ENCODE results near the gene MYO1H. TPM values are rescaled to one million over a fixed set of nuclear protein-coding genes. Genes with fewer than 3 reads are reported as not detected.

The MYO1H gene
- total RNA-seq, 2 donors from 2014 or later = not detected

GRCh38 chr12:109359131-109359690 is 11.5 kb downstream of the MYO1H start:
- no peak for ATAC-seq (replicated peaks in 1 of 2)
- peaks cover 13% of the 10 kb centered on the region for H3K4me1 Mint-ChIP-seq (ENCODE audit: low read depth)
- peaks cover 54% of the 10 kb centered on the region for H3K27me3 Mint-ChIP-seq (ENCODE audit: low read depth)
- no peak overlapping the region for H3K4me3 Mint-ChIP-seq
- no peak overlapping the region for H3K27ac Mint-ChIP-seq
- no peaks in the 10 kb centered on the region for H3K36me3 Mint-ChIP-seq (ENCODE audit: insufficient read depth in 2 of 2)
- no peak for DNase-seq
- no peaks in the 10 kb centered on the region for H3K9me3 Mint-ChIP-seq

- Mint-ChIP-seq H3K4me1 (ENCODE audit: low read depth) (no peaks in the 10 kb centered on the region), H3K27me3 (ENCODE audit: low read depth) (peaks cover 26% of the 10 kb centered on the region), H3K4me3 (no peak overlapping the region), H3K36me3 (ENCODE audit: insufficient read depth in 2 of 2) (no peaks in the 10 kb centered on the region), H3K27ac (no peak overlapping the region), H3K9me3 (no peaks in the 10 kb centered on the region)
- DNase-seq (no peak), ATAC-seq (replicated peaks in 1 of 2) (no peak)
Observed at GRCh38 chr12:109369831-109370230, 22.1 kb downstream of the MYO1H start.

GRCh38 chr12:109377139-109377685 is 29.5 kb downstream of the MYO1H start:
- ATAC-seq (replicated peaks in 1 of 2) (no peak), DNase-seq (no peak)
- H3K27me3 Mint-ChIP-seq (ENCODE audit: low read depth) = peaks cover 47% of the 10 kb centered on the region
- H3K9me3 Mint-ChIP-seq = no peaks in the 10 kb centered on the region
- peaks cover 5% of the 10 kb centered on the region for H3K4me1 Mint-ChIP-seq (ENCODE audit: low read depth)
- H3K4me3 Mint-ChIP-seq = no peak overlapping the region
- H3K36me3 Mint-ChIP-seq (ENCODE audit: insufficient read depth in 2 of 2) = no peaks in the 10 kb centered on the region
- no peak overlapping the region for H3K27ac Mint-ChIP-seq

GRCh38 chr12:109378569-109378968 is 30.9 kb downstream of the MYO1H start:
- H3K27ac Mint-ChIP-seq = no peak overlapping the region
- DNase-seq (no peak), ATAC-seq (replicated peaks in 1 of 2) (no peak)
- no peak overlapping the region for H3K4me3 Mint-ChIP-seq
- peaks cover 44% of the 10 kb centered on the region for H3K27me3 Mint-ChIP-seq (ENCODE audit: low read depth)
- no peaks in the 10 kb centered on the region for H3K9me3 Mint-ChIP-seq
- peaks cover 5% of the 10 kb centered on the region for H3K4me1 Mint-ChIP-seq (ENCODE audit: low read depth)
- H3K36me3 Mint-ChIP-seq (ENCODE audit: insufficient read depth in 2 of 2) = no peaks in the 10 kb centered on the region

GRCh38 chr12:109382031-109382430 is 34.3 kb downstream of the MYO1H start:
- H3K27ac Mint-ChIP-seq = no peak overlapping the region
- no peaks in the 10 kb centered on the region for H3K36me3 Mint-ChIP-seq (ENCODE audit: insufficient read depth in 2 of 2)
- DNase-seq (no peak), ATAC-seq (replicated peaks in 1 of 2) (no peak)
- H3K9me3 Mint-ChIP-seq = no peaks in the 10 kb centered on the region
- no peak overlapping the region for H3K4me3 Mint-ChIP-seq
- peaks cover 5% of the 10 kb centered on the region for H3K4me1 Mint-ChIP-seq (ENCODE audit: low read depth)
- H3K27me3 Mint-ChIP-seq (ENCODE audit: low read depth) = peaks cover 44% of the 10 kb centered on the region

GRCh38 chr12:109383240-109383639 is 35.5 kb downstream of the MYO1H start:
- H3K9me3 Mint-ChIP-seq = no peaks in the 10 kb centered on the region
- peaks cover 40% of the 10 kb centered on the region for H3K27me3 Mint-ChIP-seq (ENCODE audit: low read depth)
- peaks cover 5% of the 10 kb centered on the region for H3K4me1 Mint-ChIP-seq (ENCODE audit: low read depth)
- H3K36me3 Mint-ChIP-seq (ENCODE audit: insufficient read depth in 2 of 2) = peaks cover 0 to 1% of the 10 kb centered on the region in 2 donors
- H3K4me3 Mint-ChIP-seq = no peak overlapping the region
- no peak overlapping the region for H3K27ac Mint-ChIP-seq
- ATAC-seq (replicated peaks in 1 of 2) (no peak), DNase-seq (no peak)

- DNase-seq (peak in 1 of 2 donors; percentile 5), ATAC-seq (replicated peaks in 1 of 2) (peak; percentile 36 to 37)
- peaks cover 24% of the 10 kb centered on the region for H3K27me3 Mint-ChIP-seq (ENCODE audit: low read depth)
- no peaks in the 10 kb centered on the region for H3K4me1 Mint-ChIP-seq (ENCODE audit: low read depth)
- H3K4me3 Mint-ChIP-seq = no peak overlapping the region
- no peak overlapping the region for H3K27ac Mint-ChIP-seq
- H3K36me3 Mint-ChIP-seq (ENCODE audit: insufficient read depth in 2 of 2) = peaks cover 0 to 1% of the 10 kb centered on the region in 2 donors
- H3K9me3 Mint-ChIP-seq = no peaks in the 10 kb centered on the region
Observed at GRCh38 chr12:109385339-109386058, 37.8 kb downstream of the MYO1H start.

- Mint-ChIP-seq H3K27me3 (ENCODE audit: low read depth) (peaks cover 23% of the 10 kb centered on the region), H3K36me3 (ENCODE audit: insufficient read depth in 2 of 2) (peaks cover 0 to 1% of the 10 kb centered on the region in 2 donors), H3K4me3 (no peak overlapping the region), H3K9me3 (no peaks in the 10 kb centered on the region), H3K27ac (no peak overlapping the region), H3K4me1 (ENCODE audit: low read depth) (no peaks in the 10 kb centered on the region)
- ATAC-seq (replicated peaks in 1 of 2) (no peak), DNase-seq (no peak)
Observed at GRCh38 chr12:109386059-109386433, 38.3 kb downstream of the MYO1H start.

GRCh38 chr12:109387425-109388166 is 39.9 kb downstream of the MYO1H start:
- no peak overlapping the region for H3K4me3 Mint-ChIP-seq
- peaks cover 36% of the 10 kb centered on the region for H3K27me3 Mint-ChIP-seq (ENCODE audit: low read depth)
- ATAC-seq (replicated peaks in 1 of 2) = no peak

GRCh38 chr12:109388167-109388563 is 40.5 kb downstream of the MYO1H start:
- peaks cover 0 to 1% of the 10 kb centered on the region in 2 donors for H3K36me3 Mint-ChIP-seq (ENCODE audit: insufficient read depth in 2 of 2)
- H3K27ac Mint-ChIP-seq = no peak overlapping the region
- DNase-seq = no peak
- no peak for ATAC-seq (replicated peaks in 1 of 2)
- H3K27me3 Mint-ChIP-seq (ENCODE audit: low read depth) = peaks cover 37% of the 10 kb centered on the region
- no peaks in the 10 kb centered on the region for H3K4me1 Mint-ChIP-seq (ENCODE audit: low read depth)
- no peaks in the 10 kb centered on the region for H3K9me3 Mint-ChIP-seq
- H3K4me3 Mint-ChIP-seq = no peak overlapping the region

More at GRCh38 chr12:109387425-109388166, 39.9 kb downstream of the MYO1H start:
- Mint-ChIP-seq H3K27ac (no peak overlapping the region), H3K9me3 (no peaks in the 10 kb centered on the region), H3K4me1 (ENCODE audit: low read depth) (no peaks in the 10 kb centered on the region), H3K36me3 (ENCODE audit: insufficient read depth in 2 of 2) (peaks cover 0 to 1% of the 10 kb centered on the region in 2 donors)
- peak in 1 of 2 donors; percentile 3 for DNase-seq

- no peak for ATAC-seq (replicated peaks in 1 of 2)
- Mint-ChIP-seq H3K4me3 (no peak overlapping the region), H3K9me3 (no peaks in the 10 kb centered on the region), H3K36me3 (ENCODE audit: insufficient read depth in 2 of 2) (peaks cover 0 to 1% of the 10 kb centered on the region in 2 donors), H3K27ac (no peak overlapping the region), H3K27me3 (ENCODE audit: low read depth) (peaks cover 37% of the 10 kb centered on the region), H3K4me1 (ENCODE audit: low read depth) (no peaks in the 10 kb centered on the region)
- no peak for DNase-seq
Observed at GRCh38 chr12:109389146-109389545, 41.4 kb downstream of the MYO1H start.

GRCh38 chr12:109393437-109394345 is 46.0 kb downstream of the MYO1H start:
- Mint-ChIP-seq H3K9me3 (no peaks in the 10 kb centered on the region), H3K4me1 (ENCODE audit: low read depth) (no peaks in the 10 kb centered on the region), H3K4me3 (no peak overlapping the region), H3K36me3 (ENCODE audit: insufficient read depth in 2 of 2) (no peaks in the 10 kb centered on the region), H3K27me3 (ENCODE audit: low read depth) (peaks cover 29% of the 10 kb centered on the region), H3K27ac (no peak overlapping the region)
- ATAC-seq (replicated peaks in 1 of 2) = peak in 1 of 2 donors; percentile 55
- DNase-seq = peak; percentile 29 to 46
